Panc1 (cell line): ENCODE results near the gene APCDD1L.

ENCODE experiments used
- CTCF ChIP-seq: fragments of 450-650 bp; IDR thresholded peaks from 2 replicates; pipeline ENCODE4 v1.5.1; 2017; ENCODE audit warnings: mild to moderate bottlenecking
- POLR2AphosphoS5 ChIP-seq: IDR thresholded peaks from 2 replicates; pipeline ENCODE4 v1.6.1; 2012; ENCODE audit warnings: mild to moderate bottlenecking, low read depth, low read length, moderate library complexity
- SIN3A ChIP-seq: IDR thresholded peaks from 2 replicates; pipeline ENCODE4 v1.6.1; 2012; ENCODE audit warnings: low read depth, mild to moderate bottlenecking, low read length, moderate library complexity, borderline replicate concordance; ENCODE audit not compliant: insufficient read depth
- TCF7L2 ChIP-seq: IDR thresholded peaks from 2 replicates; pipeline ENCODE4 v1.6.1; 2011; ENCODE audit warnings: mild to moderate bottlenecking, low read depth, low read length, inconsistent platforms

DNA sequence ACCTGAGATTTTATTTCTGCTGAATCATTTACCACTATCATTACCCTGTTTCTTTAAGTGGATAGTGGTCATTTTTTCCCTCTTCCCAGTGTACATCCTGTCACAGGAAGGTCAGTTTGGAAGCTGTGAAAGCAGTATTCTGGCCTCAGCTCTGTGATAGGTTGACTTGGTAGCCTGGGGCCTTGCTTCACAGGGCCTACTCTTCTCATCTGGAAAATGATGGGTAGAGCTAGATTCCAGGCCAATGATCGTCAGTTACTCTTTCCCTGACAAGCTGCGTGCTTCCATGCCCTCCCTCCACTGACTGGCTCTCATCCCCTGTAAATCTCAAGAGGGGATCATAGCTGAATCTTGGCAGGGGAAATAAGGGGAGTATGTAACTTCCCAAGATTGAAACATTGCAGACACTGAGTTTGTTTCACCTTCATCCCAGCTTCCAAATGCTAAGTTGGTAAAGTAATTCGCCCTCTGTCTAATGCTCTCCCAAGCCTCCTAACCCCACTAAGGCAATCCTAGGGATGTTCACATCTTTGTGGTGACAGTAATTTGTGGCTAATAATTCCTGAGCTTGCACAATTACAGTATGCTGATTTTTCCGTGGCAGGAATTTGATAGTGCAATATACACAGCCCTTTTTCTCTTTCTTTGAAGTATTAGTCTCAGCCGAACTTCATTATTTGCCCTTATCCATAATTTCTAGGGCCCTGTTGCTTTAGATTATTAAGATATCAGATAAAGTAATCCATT lies 75.0 kb downstream of the APCDD1L start:
- TF ChIP-seq CTCF (no peak), POLR2AphosphoS5 (no peak), TCF7L2 (no peak), SIN3A (no peak)
